ENCODE results near the gene ZDHHC1.
A peak's percentile ranks its signal among the peaks of the same experiment; 100 is the strongest.

ZDHHC1 gene

GRCh38 chr16:67403976-67404555 lies 12.2 kb downstream of the ZDHHC1 start:
- no peak for TF ChIP-seq CTCF (conservative IDR thresholded peaks at IDR 0.05; ENCODE audit: low read length)
- DNase-seq (ENCODE audit: low read depth): no peak
- H3K4me3 ChIP-seq (ENCODE audit: low read length): no peak overlapping the region

- H3K4me3 ChIP-seq (ENCODE audit: low read length): no peak overlapping the region
- DNase-seq (ENCODE audit: low read depth): no peak
- no peak for TF ChIP-seq CTCF (conservative IDR thresholded peaks at IDR 0.05; ENCODE audit: low read length)
Observed at GRCh38 chr16:67400901-67401300, 15.4 kb downstream of the ZDHHC1 start.

GRCh38 chr16:67399749-67400704 lies 16.2 kb downstream of the ZDHHC1 start:
- TF ChIP-seq CTCF (conservative IDR thresholded peaks at IDR 0.05; ENCODE audit: low read length): no peak
- H3K4me3 ChIP-seq (ENCODE audit: low read length): no peak overlapping the region
- no peak for DNase-seq (ENCODE audit: low read depth)

GRCh38 chr16:67399218-67399733 lies 17.0 kb downstream of the ZDHHC1 start:
- H3K4me3 ChIP-seq (ENCODE audit: low read length): no peak overlapping the region
- DNase-seq (ENCODE audit: low read depth): no peak
- peak; percentile 56 for TF ChIP-seq CTCF (conservative IDR thresholded peaks at IDR 0.05; ENCODE audit: low read length)

GRCh38 chr16:67398546-67399217 lies 17.6 kb downstream of the ZDHHC1 start:
- no peak for TF ChIP-seq CTCF (conservative IDR thresholded peaks at IDR 0.05; ENCODE audit: low read length)
- DNase-seq (ENCODE audit: low read depth): no peak
- no peak overlapping the region for H3K4me3 ChIP-seq (ENCODE audit: low read length)

- DNase-seq (ENCODE audit: low read depth): no peak
- no peak for TF ChIP-seq CTCF (conservative IDR thresholded peaks at IDR 0.05; ENCODE audit: low read length)
Observed at GRCh38 chr16:67397812-67398545, 18.3 kb downstream of the ZDHHC1 start.

More at GRCh38 chr16:67397812-67398545, 18.3 kb downstream of the ZDHHC1 start:
- H3K4me3 ChIP-seq (ENCODE audit: low read length): no peak overlapping the region
